SW480 (cell line): ENCODE data around the gene MMS19.
"Not testable (repeated sequence)": the region's sequence is repeated elsewhere in the genome, so short reads cannot be mapped to it uniquely, and the experiment has no call there.

Source experiments
- DNase-seq: peaks from one replicate; pipeline ENCODE4 v3.0.0-alpha.2; 2016; ENCODE audit warnings: low spot score

Gene MMS19

DNA sequence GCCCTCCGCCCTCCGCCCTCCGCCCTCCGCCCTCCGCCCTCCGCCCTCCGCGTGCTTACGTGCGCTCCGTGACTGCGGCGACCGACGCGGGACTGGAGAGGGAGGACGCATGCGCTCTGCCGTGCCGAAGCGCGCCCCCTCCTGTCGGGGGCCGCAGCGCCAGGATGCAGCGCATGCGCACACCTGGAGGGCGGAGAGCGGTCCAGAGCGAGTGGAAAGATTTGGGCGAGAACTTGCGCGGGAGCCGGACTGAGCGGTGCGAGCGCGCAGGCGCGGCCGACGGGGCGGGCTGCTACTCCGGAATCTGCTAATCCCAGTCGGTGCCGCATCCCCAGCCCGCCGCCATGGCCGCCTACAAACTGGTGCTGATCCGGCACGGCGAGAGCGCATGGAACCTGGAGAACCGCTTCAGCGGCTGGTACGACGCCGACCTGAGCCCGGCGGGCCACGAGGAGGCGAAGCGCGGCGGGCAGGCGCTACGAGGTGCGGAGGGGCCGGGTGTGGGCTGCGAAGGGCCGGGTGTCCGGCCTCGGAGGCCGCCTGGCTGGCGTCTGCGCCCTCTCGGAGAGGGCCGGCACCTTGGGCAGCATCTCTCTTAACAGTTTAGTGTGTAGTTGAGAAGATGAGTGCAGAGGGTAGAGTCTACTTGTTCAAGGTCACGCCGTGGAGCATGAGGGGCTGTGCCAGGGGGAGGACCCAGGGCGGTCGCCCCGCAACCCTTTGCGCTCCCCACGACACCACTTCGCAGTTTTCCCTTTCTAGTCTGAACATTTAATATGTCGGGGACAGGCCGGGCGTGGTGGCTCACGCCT is 72.1 kb downstream of the MMS19 start, which contains the start of gene PGAM1:
PGAM1 (plus strand) TSS at position 228 of the 812 bp plus-strand sequence; CDS start at position 345, 117 bp downstream.
- peak; percentile 92 for DNase-seq

DNA sequence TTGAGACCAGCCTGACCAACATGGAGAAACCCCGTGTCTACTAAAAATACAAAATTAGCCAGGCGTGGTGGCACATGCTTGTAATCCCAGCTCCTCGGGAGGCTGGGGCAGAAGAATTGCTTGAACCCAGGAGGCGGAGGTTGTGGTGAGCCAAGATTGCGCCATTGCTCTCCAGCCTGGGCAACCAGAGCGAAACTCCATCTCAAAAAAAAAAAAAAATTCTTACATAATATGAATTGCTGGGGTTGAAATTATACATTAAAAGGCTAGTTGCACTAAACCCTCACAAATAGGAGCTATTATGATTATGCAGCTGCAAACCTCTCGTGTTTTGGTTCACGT is 74.5 kb downstream of the MMS19 start:
- DNase-seq: not testable (repeated sequence)

- DNase-seq: no peak
These were observed 81.7 kb downstream of the MMS19 start for GRCh38 chr10:97416565-97416964.

DNA sequence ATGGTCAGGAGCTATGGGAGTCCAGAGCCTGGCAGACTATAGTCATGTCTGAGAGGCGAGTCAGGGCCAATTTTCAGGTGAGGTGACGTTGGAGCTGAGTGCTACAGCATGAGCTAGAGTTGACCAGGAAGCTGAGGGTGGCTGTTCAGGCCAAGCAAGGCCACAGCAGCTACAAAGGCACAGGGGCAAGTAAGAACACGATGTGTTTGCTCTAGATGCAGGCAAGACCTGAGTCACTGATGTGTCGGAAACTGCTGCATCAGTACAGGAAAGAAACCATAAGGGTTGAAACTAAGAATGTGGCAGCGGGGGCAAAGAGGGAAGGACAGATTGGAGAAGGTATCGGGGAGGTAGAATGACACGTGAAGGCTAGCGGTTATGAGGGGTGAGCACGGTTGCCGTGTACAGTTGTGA is 85.3 kb downstream of the MMS19 start:
- peak; percentile 17 for DNase-seq

DNA sequence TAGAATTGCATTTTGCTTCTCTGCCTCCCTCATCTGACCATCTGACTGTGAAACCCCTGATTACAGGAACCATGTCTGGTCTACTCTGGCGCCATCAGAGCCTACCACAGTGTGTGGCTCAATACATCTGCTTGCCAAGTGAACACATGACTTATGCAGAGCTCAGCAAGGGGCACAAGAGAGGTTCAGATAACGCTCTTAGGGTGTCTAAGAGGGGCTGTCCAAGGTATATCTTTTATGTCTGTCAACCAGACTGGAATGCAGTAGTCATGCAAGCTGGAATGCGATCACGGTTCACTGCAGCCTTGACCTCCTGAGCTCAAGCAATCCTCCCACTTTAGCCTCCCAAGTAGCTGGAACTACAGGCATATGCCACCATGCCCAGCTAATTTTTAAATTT is 86.8 kb downstream of the MMS19 start:
- DNase-seq: no peak

DNA sequence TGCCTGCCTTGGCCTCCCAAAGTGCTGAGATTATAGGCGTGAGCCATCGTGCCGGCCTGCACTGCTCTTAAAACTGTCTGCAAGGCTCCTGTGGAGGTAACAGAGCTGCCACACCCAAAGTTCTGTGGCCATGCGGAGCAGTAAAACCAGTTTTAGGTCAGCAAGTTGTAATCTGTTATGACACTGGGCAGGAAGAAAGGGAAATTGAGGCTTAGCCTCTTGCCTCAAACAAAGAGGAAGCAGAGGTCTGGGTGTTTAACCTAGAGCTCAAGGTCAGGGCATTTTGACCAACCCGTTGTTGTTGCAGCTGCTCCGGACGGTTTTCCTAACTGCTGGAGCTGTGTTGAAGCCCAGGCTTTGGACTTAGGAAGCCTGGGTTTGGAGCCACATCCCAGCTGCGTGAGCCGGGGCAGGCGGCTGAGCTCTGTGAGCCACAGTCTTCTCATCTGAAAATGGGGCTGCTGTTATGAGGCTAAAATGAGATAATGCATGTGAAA is 89.7 kb downstream of the MMS19 start:
- DNase-seq: no peak
